Liver (tissue), 9 donors: ENCODE results near the gene BCAR3. TPM values are rescaled to one million over a fixed set of nuclear protein-coding genes. Genes with fewer than 3 reads are reported as not detected.

Experiments used
- DNase-seq: peaks from one replicate; pipeline ENCODE4 v3.0.0-alpha.2; 2017; ENCODE audit warnings: low spot score
- H3K27ac ChIP-seq, 2 donors: one replicate each; pipeline ENCODE4 v1.7.0; 2013; ENCODE audit warnings: inconsistent platforms in 2 of 2, low read length in 2 of 2, control low read depth in 1 of 2, low read depth in 1 of 2, mild to moderate bottlenecking in 1 of 2
- H3K27me3 ChIP-seq, 4 donors: one replicate each; pipeline versions ENCODE4 v1.6.1 to v1.7.0; 2013; ENCODE audit warnings: low read length in 3 of 4, inconsistent platforms in 1 of 4, mild to moderate bottlenecking in 1 of 4, moderate library complexity in 1 of 4; ENCODE audit not compliant: control insufficient read depth in 4 of 4, insufficient read depth in 4 of 4
- H3K36me3 ChIP-seq, 4 donors: one replicate each; pipeline versions ENCODE4 v1.6.1 to v1.7.0; 2013; ENCODE audit warnings: low read length in 3 of 4, mild to moderate bottlenecking in 3 of 4, low read depth in 1 of 4, moderate library complexity in 1 of 4; ENCODE audit not compliant: control insufficient read depth in 4 of 4, insufficient read depth in 3 of 4
- H3K4me1 ChIP-seq, 4 donors: one replicate each; pipeline versions ENCODE4 v1.6.1 to v1.7.0; 2013; ENCODE audit warnings: low read length in 3 of 4, mild to moderate bottlenecking in 3 of 4, moderate library complexity in 1 of 4; ENCODE audit not compliant: control insufficient read depth in 4 of 4, insufficient read depth in 4 of 4
- H3K4me3 ChIP-seq, 3 donors: one replicate each; pipeline versions ENCODE4 v1.6.1 to v1.7.0; 2013; ENCODE audit warnings: low read length in 3 of 3, control low read depth in 1 of 3, low read depth in 1 of 3, mild to moderate bottlenecking in 1 of 3
- H3K9ac ChIP-seq, 2 donors: one replicate each; pipeline ENCODE4 v1.7.0; 2013; ENCODE audit warnings: low read length in 2 of 2, mild to moderate bottlenecking in 2 of 2, moderate library complexity in 2 of 2, control low read depth in 1 of 2, low read depth in 1 of 2
- H3K9me3 ChIP-seq, 4 donors: one replicate each; pipeline versions ENCODE4 v1.6.1 to v1.7.0; 2013; ENCODE audit warnings: low read length in 3 of 4; ENCODE audit not compliant: control insufficient read depth in 4 of 4
- ATF3 ChIP-seq: IDR thresholded peaks from 2 replicates; pipeline ENCODE4 v1.6.1; 2016; ENCODE audit warnings: antibody characterized with exemption
- CTCF ChIP-seq: fragments of 150-350 bp; IDR thresholded peaks from 2 replicates; pipeline ENCODE4 v1.5.1; 2017; ENCODE audit warnings: improper control_type of control experiment, low read depth, low read length; ENCODE audit not compliant: missing input control
- EGR1 ChIP-seq, 2 donors: IDR thresholded peaks; 2 replicates each; pipeline ENCODE4 v1.6.1; 2016 to 2018; ENCODE audit warnings: antibody characterized with exemption in 2 of 2, low read depth in 2 of 2
- FOXA1 ChIP-seq: IDR thresholded peaks from 2 replicates; pipeline ENCODE4 v1.6.1; 2016; ENCODE audit warnings: antibody characterized with exemption
- FOXA2 ChIP-seq: IDR thresholded peaks from 2 replicates; pipeline ENCODE4 v1.6.1; 2016; ENCODE audit warnings: antibody characterized with exemption
- GABPA ChIP-seq, 2 donors: IDR thresholded peaks in 1 of 2; conservative IDR thresholded peaks in 1 of 2; 2 replicates each; pipeline ENCODE4 v1.6.1; 2016; ENCODE audit warnings: antibody characterized with exemption in 2 of 2, mild to moderate bottlenecking in 1 of 2, moderate library complexity in 1 of 2
- HNF4A ChIP-seq, 2 donors: conservative IDR thresholded peaks; 2 replicates each; pipeline ENCODE4 v1.6.1; 2016; ENCODE audit warnings: antibody characterized with exemption in 2 of 2, mild to moderate bottlenecking in 2 of 2
- HNF4G ChIP-seq: IDR thresholded peaks from 2 replicates; pipeline ENCODE4 v1.6.1; 2016; ENCODE audit warnings: antibody characterized with exemption
- JUND ChIP-seq, 2 donors: IDR thresholded peaks; 2 replicates each; pipeline ENCODE4 v1.6.1; 2016; ENCODE audit warnings: antibody characterized with exemption in 2 of 2
- MAX ChIP-seq: IDR thresholded peaks from 2 replicates; pipeline ENCODE4 v1.6.1; 2016; ENCODE audit warnings: antibody characterized with exemption
- NR2F2 ChIP-seq: IDR thresholded peaks from 2 replicates; pipeline ENCODE4 v1.6.1; 2016; ENCODE audit warnings: antibody characterized with exemption
- RAD21 ChIP-seq, 2 donors: IDR thresholded peaks; 2 replicates each; pipeline ENCODE4 v1.6.1; 2016; ENCODE audit warnings: antibody characterized with exemption in 2 of 2, mild to moderate bottlenecking in 2 of 2
- REST ChIP-seq: IDR thresholded peaks from 2 replicates; pipeline ENCODE4 v1.6.1; 2016; ENCODE audit warnings: antibody characterized with exemption, mild to moderate bottlenecking
- RXRA ChIP-seq, 2 donors: IDR thresholded peaks; 2 replicates each; pipeline ENCODE4 v1.6.1; 2017 to 2018; ENCODE audit warnings: antibody characterized with exemption in 2 of 2, mild to moderate bottlenecking in 1 of 2
- SP1 ChIP-seq: IDR thresholded peaks from 2 replicates; pipeline ENCODE4 v1.6.1; 2018; ENCODE audit warnings: antibody characterized with exemption, mild to moderate bottlenecking
- TAF1 ChIP-seq: conservative IDR thresholded peaks from 2 replicates; pipeline ENCODE4 v1.6.1; 2016; ENCODE audit warnings: antibody characterized with exemption, mild to moderate bottlenecking
- YY1 ChIP-seq: IDR thresholded peaks from 2 replicates; pipeline ENCODE4 v1.6.1; 2016; ENCODE audit warnings: antibody characterized with exemption, mild to moderate bottlenecking
- ZBTB33 ChIP-seq: IDR thresholded peaks from 2 replicates; pipeline ENCODE4 v1.6.1; 2016; ENCODE audit warnings: antibody characterized with exemption
- WGBS: extraction: QIAGEN DNeasy Blood & Tissue Kit; methylation state at CpG from one replicate; pipeline ENCODE4 v1.1.7; 2013; 5-methylcytosine and 5-hydroxymethylcytosine counted together
- polyA plus RNA-seq, 2 donors: library from polyadenylated mRNA; stranded (reverse) in 1 of 2; unstranded in 1 of 2; fragments of 200-250 nt in 1 of 2; fragments of >200 nt in 1 of 2; fragmentation: Nextera tagmentation in 1 of 2; extraction: Ambion mirVana in 1 of 2; gene quantifications; one replicate each; pipeline versions ENCODE4 v1.2.1 to v1.2.3, GENCODE V29; 2013 to 2015
- total RNA-seq, 2 donors: library from RNA; depleted of rRNA; stranded (reverse); fragments of >200 nt; gene quantifications; one replicate each; pipeline ENCODE4 v1.2.3, GENCODE V29; 2014
- donor health status: healthy.
- donor health status: healthy.
- donor health status: healthy.
- donor health status: healthy.
- donor health status: healthy.

Gene BCAR3
- total and polyA plus RNA-seq, 4 donors = 2.8 to 10.3 (median 7.7) TPM

GRCh38 chr1:93613898-93614297, 67.7 kb downstream of the BCAR3 start:
- Histone ChIP-seq H3K9me3 (no peaks in the 10 kb centered on the region), H3K36me3 (peaks cover 0 to 1% (median 0%) of the 10 kb centered on the region in 4 donors), H3K4me1 (peaks cover 18 to 82% (median 63%) of the 10 kb centered on the region in 4 donors), H3K9ac (peak overlapping the region; percentile 64 to 90), H3K27me3 (no peaks in the 10 kb centered on the region), H3K27ac (peak overlapping the region; percentile 89 to 98), H3K4me3 (peak overlapping the region; percentile 62 to 83 (median 73))
- 19% methylated on average over 11 of the region's 11 CpGs for WGBS
- DNase-seq = no peak
- TF ChIP-seq JUND (IDR thresholded peaks at IDR 0.05) = peak in 1 of 2 donors; percentile 3
- TF ChIP-seq REST = peak; percentile 66
- peak in 1 of 2 donors; percentile 57 for TF ChIP-seq RAD21 (IDR thresholded peaks at IDR 0.05)
- TF ChIP-seq MAX = no peak
- no peak for TF ChIP-seq FOXA1
- no peak for TF ChIP-seq CTCF
- peak in 1 of 2 donors; percentile 41 for TF ChIP-seq HNF4A (conservative IDR thresholded peaks at IDR 0.05)
- peak in 1 of 2 donors; percentile 12 for TF ChIP-seq GABPA (IDR thresholded peaks at IDR 0.05 in 1 of 2, conservative IDR thresholded peaks at IDR 0.05 in 1 of 2)

GRCh38 chr1:93612510-93612909, 69.1 kb downstream of the BCAR3 start:
- Histone ChIP-seq H3K4me1 (peaks cover 15 to 78% (median 52%) of the 10 kb centered on the region in 4 donors), H3K4me3 (peak overlapping the region in 1 of 3 donors; percentile 62)
- WGBS = 87% methylated on average over 3 of the region's 3 CpGs
- TF ChIP-seq MAX (no peak), YY1 (no peak), ATF3 (no peak), SP1 (no peak), FOXA2 (no peak), JUND (IDR thresholded peaks at IDR 0.05) (no peak), HNF4G (no peak), NR2F2 (no peak), REST (no peak), EGR1 (IDR thresholded peaks at IDR 0.05; ENCODE audit: low read depth in 2 of 2) (no peak), TAF1 (no peak), HNF4A (conservative IDR thresholded peaks at IDR 0.05) (no peak), RAD21 (IDR thresholded peaks at IDR 0.05) (no peak), RXRA (IDR thresholded peaks at IDR 0.05) (no peak), ZBTB33 (no peak), GABPA (IDR thresholded peaks at IDR 0.05 in 1 of 2, conservative IDR thresholded peaks at IDR 0.05 in 1 of 2) (no peak)

More at GRCh38 chr1:93612510-93612909, 69.1 kb downstream of the BCAR3 start:
- Histone ChIP-seq H3K9ac (no peak overlapping the region), H3K27me3 (no peaks in the 10 kb centered on the region), H3K36me3 (peaks cover 0 to 1% (median 0%) of the 10 kb centered on the region in 4 donors), H3K9me3 (no peaks in the 10 kb centered on the region), H3K27ac (peak overlapping the region; percentile 27 to 89)
- DNase-seq = no peak
